ENCODE results near the gene HS3ST6.

DNA sequence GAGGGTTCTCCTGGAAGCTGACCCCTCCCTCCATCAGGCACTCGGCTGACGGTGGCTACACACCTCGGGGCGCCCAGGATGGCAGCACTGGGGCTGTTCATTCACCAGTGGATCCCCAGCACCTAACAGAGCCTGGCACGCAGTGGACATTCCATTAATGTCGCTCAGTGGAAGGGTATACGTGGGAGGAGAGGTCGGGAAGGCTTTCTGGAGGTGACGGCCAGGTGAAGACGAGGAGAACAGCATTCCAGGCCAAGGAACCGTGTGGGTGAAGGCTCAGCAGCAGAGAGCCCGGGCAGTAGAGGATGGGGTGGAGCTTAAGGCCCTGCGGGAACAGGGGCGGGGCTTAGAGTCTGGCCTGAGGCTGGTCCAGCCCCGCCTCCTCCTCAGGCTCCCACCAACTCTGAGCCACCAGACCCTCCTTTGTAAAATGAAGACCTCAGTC lies 2.5 kb upstream of the HS3ST6 start:
- TF ChIP-seq TAF1 (IDR thresholded peaks at IDR 0.05; ENCODE audit: low read depth, low read length) (no peak), POLR2A (IDR thresholded peaks at IDR 0.05; ENCODE audit: low read depth, low read length) (no peak), POU2F2 (IDR thresholded peaks at IDR 0.05; ENCODE audit: low read depth, low read length) (no peak), POLR2AphosphoS5 (IDR thresholded peaks at IDR 0.05; ENCODE audit: low read depth, low read length) (no peak), SPI1 (IDR thresholded peaks at IDR 0.05; ENCODE audit: low read depth, low read length) (no peak)

Measured in GM12891 (cell line).